Daoy (cell line): ENCODE data around the gene PCTP. TPM values are rescaled to one million over a fixed set of nuclear protein-coding genes. Genes with fewer than 3 reads are reported as not detected.
A peak's percentile ranks its signal among the peaks of the same experiment; 100 is the strongest.

Experiments used
- DNase-seq: peaks from one replicate; pipeline ENCODE4 v3.0.0-alpha.2; 2015; ENCODE audit warnings: low read depth
- total RNA-seq: library from RNA; depleted of rRNA; stranded (reverse); fragments of >200 nt; shearing (Covaris generic); gene quantifications from 2 replicates; pipeline ENCODE4 v1.2.3, GENCODE V29; 2014; rRNA removed

PCTP gene
- 5.9 and 8.1 TPM in 2 replicates for total RNA-seq

DNA sequence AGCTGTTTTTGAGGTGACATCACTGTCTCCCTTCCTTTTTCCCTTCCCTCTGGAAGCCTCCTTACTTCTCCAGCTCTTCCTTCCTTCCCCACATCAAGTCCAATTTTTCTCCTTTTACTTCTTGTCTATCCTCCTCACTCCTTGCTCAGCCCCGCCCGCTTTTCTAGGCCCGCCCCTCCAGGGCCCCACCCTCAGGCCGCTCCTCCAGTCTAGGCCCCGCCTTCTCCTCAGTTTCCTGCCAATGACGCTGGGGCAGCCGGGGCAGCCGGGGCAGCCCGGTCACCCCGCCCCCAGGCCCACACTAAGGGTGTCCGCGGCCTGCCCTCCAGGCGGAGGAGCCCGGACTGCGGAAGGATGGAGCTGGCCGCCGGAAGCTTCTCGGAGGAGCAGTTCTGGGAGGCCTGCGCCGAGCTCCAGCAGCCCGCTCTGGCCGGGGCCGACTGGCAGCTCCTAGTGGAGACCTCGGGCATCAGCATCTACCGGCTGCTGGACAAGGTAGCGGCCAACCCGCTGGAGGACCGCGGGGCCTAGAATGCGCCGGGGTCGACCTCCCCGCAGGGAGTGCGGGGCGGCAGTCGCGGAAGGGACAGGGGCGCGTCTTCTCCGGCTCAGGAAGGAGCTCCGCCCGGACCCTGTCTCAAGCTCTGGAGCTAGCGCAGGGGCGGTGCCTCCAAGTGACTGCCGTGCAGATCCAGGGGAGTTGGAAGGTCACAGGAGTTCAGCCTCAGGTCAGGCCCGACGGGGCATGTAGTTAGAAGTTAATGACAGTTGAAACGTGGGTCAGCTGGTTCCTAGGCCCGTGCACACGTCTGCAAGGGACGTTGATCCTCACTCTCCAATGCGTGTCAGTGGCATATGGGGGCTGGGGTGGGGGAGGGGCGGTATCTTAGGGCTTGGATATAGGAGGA lies at the start of gene PCTP:
TSS of gene PCTP (plus strand) at position 302 of the 908 bp plus-strand sequence. CDS start at position 355, 53 bp downstream.
- DNase-seq = peak; percentile 92

DNA sequence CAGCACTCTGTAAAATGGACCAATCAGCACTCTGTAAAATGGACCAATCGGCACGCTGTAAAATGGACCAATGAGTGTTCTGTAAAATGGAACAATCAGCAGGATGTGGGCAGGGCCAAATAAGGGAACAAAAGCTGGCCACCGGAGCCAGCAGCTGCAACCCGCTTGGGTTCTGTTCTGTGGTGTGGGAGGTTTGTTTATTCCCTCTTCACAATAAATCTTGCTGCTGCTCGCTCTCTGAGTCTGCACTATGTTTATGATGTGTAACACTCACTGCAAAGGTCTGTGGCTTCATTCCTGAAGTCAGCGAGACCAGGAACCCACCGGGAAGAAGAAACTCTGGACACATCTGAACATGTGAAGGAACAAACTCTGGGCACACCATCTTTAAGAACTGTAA lies 48.7 kb upstream of the PCTP start:
- DNase-seq = no peak

DNA sequence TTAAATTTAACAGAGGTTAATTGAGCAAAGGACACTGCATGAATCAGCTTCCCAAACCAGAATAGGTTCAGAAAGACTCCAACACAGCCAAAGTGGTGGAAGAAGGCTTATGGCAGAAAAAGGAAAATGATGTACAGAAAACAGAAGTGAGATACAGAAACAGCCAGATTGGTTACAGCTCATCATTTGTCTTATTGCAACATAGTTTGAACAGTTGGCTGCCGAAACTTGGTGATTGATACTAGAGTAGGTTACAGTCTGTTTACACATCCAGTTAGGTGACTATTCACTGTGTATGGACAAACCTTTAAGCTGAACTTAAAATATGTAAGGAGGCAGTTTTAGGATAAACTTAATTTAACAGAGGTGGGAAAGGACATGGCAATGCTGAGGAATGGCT lies 46.5 kb upstream of the PCTP start:
- no peak for DNase-seq

DNA sequence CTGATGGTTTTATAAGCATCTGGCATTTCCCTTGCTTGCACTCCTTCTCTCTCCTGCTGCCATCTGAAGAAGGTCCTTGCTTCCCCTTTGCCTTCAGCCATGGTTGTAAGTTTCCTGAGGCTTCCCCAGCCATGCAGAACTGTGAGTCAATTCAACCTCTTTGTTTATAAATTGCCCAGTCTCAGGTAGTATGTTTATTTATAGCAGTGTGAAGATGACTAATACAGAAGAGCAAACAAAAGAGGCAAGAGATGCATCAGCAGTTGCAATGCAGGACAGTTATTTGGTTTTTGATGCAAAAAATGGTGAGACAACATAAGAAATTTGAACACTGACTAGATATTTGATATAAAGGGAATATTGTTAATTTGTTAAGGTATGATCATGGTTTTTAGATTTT lies 45.0 kb upstream of the PCTP start:
- no peak for DNase-seq

DNA sequence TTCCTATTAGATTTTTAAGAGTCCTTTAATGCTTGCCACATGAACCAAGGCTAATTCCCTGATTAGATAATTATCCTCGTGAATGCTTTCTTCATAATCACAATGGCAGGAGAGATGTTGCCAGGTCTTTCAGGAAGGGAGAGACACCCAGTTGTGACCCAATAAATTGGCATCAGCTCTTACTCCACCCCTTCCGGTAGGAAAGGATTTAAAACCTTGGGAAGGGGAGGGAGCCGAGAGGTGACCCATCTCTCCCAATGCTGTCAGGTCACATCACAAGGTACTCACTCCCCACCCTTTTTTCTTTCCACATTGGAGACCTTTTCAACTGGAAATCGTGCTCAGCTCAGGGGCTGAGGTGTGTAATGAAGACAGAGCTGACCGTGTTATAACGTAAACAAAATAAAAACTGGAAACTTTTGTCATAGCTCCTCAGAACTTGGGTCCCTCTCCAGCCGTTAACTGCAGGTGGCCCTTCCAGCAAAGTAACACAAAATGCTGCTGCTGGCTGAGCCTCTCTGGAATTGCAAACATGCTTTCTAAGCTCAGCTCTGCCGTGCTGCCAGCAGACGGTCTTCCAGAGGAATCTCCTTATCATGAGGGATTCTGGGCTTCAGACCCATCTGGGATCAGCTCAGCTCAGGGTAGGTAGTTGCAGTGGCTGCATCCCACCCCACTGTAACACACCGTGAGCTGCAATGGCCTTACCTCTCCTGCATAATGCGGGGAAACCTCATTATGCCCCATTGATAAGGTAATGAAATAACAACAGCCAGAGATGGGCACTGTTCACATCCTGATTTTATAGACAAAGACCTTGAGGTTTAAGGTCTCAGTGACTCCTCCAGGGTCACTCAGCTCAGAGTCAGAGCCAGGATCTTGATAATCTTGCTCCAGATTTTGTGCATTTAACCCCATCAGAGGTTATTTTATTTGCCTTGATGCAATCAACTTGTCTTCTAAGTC lies 43.8 kb upstream of the PCTP start:
- DNase-seq = no peak

DNA sequence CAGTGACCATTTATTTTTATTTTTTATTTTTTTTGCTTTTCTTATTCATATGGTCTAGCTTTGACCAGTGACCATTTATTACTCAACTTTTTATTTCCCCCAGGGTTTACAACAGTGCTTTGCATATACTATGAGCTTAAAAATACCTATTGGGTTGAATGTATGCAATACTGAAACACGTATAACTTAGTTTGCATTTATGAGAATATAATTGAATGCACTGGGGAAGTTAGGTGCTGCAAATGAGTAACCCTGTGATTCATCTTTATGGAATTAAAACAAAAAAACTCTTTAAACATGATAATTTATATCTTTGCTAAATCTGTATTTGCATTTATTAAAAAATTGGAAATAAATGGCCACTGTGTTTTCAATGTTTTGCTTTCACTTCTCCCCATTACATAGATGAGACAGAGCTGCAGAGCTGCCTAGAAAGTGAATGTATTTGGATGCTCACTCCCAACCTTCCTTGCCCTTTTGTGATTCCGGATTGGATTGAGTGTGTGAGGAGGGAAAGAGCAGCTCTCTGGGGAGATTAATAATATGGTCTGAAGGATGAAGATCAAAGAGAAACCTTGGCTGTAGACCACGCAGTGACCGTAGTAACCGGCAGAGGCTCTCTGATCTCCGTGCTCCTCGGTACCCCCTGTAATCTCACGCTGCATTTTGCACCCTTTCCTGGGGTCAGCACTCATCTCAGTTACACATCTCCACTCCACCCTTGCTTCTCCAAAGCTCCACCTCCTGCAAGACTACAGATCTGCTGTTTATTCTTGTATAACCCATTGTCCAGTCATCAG lies 42.5 kb upstream of the PCTP start:
- DNase-seq = peak; percentile 2

DNA sequence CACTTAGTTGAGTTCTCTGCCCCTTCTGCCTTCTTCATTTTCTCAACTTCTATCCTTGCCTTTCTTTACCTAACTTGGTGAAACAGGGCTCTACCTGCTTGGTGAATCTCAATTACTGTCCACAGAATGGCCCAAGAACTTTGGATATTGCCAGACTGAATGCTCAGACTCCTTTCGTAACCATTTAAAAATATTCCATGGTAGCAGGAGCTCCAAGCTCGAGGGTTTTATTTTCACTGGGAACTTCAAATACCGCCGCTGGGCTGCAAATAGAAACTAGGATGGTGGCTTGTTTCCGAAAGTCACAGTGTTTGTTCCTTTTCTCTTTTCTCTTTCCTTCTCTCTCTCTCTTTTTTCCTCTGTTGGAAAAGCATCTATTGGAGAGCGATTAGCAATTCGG lies 41.4 kb upstream of the PCTP start:
- no peak for DNase-seq

DNA sequence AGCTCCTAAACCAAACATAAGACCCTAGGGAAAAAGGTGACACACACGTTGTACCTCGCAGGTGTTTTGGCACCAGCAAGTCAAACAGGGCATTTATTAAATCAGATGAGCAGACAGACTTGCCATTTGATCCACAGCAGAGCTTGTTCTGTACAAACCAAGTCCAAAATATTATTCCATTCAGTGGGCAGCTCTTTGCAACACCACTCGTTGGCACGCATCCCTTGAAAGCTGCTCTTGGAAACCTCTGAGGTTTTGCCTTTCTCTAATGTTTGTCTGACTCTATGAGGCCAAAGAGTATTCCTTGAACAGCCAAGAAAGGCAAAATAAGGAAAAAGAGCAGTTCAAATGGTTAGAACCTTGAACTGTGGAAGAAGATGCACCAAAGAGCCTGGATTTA lies 40.9 kb upstream of the PCTP start:
- DNase-seq = no peak

DNA sequence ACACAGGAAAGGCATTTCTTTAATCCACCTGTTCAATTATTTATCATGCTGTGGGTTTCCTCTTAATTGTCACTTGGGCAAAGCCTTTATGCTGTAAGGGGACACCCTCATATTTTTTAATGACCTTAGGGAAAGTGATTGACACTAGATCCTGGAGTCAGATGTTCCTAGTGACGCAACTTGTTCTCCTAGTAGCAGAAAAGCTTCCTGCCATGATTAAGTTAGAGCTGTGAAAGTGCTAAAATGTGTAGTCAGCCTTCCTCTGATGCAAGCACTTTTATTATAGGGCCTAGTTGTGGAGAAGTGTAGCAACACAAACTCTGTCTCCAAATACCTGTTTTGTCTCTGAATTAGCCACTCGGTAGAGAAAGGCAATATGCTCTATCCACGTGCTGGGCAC lies 40.4 kb upstream of the PCTP start:
- no peak for DNase-seq

DNA sequence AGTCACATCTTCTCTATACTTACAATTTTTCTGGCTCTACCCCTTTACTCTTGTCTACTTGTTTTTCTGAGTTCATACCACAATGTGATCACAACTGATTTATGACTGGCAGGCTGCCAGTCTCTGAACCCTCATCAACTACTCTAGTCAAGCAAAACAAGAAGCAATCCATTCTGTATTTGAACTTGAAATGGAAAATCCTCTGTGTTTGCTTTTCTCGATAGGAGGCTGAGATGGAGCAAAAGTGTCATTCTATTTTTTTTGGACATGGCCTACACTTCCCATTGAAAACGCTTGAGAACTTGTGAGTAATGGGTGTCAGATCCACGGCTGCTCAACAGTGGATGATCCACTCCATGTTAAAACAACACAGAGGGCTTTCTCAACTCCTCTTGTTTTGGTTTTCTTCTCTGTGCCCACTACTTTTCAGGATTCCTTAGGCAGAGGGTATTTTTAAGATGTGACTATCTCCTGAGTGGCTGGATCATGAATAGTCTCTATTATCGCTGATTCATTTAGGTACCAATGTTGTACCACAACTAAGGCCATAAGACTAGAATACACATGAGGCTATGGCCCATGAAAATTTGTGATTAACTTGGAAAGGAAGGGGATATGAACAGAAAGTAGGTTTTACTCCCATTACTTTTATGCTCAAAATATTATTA lies 39.9 kb upstream of the PCTP start:
- no peak for DNase-seq

DNA sequence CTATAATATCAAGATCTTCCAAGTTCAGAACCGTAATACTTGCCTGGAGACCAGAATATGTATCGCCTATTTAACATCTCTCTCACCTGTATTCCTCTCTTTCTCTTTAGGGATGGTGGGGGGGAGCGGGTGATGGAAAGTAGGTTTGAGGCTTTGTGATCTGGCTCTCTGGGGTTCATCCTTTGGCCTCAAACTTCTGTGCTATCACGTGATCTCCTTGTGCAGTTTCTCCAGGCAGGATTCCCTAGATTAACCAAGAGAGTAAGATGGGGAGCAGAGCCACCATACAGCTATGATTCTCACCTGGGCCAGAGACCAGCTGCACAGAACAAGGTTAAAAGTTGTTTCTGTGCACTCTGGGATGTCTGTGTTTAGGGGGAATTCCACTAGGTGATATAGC lies 33.4 kb upstream of the PCTP start:
- no peak for DNase-seq

DNA sequence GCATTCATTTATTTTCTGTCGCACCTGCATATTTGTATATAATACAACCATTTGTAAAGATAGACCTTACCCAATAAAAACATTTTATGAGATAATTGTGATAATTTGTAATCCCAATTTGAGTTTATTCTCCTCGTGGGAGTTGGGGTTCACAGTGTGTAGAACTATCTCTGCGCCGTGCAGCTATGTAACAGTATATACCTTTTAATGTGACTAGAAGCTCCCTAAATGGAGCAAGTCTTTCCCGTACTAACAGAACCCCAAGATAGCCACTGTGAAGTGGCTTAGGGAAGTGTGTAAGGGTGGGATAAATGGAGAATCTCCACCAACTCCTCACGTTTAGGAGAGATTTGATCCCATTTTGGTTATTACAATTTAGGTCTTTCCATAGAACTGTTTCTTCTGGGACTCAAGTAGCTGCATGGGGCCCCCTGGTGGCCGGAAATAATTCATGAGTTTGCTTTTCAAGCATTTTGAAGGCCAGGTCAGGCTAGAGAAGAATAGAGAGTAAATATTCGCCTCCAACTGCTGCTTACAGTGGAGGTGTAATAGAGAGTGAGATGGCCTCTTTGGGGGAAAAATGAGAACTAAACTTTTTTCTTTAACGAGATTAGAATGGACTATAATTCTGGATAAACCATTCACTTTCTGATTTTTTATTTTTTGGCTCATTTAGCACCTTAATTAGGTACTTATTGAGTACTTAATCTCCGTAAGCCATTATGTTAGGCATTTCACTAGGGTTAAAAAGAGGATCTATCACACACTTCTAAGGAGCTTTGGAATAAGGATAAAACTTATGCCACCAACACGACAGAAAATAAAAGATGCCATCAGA lies 32.7 kb upstream of the PCTP start:
- peak; percentile 33 for DNase-seq

DNA sequence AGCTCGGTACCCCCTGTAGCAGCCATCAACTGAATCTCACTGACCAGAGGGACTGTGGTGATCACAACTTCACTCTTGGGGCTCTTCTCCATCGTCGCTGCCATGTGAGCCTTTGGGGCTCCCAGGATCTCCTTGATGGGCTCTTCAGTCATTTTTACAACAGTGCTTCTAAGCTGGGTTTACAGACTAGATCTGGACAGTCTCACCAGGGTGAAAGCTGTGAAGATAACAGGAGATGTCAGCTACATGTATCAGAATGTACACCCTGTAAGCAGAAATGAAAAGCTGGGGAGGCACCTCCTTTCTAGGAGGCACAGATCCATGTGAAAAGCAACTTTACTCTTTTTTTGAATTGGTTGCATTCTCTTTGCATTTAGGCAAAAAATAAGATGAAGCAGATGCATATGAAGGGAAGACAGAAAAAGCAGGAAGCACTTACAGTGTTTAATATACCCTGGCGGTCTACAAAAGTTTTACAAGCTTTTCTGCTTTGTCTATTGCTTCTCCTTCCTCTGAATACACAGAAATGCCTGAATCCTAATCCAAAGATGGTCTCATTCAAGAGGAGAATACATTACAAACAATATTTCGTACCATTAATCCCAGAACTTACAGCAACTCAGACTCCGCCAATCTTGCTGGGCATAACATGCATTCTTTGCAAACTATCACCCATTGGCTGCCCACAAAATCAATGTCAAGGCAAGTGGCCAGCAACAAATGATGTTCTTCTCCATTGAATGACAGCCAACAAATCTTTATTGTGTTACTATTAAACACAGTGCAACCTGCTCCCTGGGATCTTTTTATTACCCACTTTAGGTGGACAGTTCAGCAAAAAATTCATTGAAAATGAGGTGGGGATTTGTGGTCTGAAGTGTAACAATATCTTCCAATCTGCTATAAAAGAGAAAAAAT lies 29.7 kb upstream of the PCTP start:
- no peak for DNase-seq

DNA sequence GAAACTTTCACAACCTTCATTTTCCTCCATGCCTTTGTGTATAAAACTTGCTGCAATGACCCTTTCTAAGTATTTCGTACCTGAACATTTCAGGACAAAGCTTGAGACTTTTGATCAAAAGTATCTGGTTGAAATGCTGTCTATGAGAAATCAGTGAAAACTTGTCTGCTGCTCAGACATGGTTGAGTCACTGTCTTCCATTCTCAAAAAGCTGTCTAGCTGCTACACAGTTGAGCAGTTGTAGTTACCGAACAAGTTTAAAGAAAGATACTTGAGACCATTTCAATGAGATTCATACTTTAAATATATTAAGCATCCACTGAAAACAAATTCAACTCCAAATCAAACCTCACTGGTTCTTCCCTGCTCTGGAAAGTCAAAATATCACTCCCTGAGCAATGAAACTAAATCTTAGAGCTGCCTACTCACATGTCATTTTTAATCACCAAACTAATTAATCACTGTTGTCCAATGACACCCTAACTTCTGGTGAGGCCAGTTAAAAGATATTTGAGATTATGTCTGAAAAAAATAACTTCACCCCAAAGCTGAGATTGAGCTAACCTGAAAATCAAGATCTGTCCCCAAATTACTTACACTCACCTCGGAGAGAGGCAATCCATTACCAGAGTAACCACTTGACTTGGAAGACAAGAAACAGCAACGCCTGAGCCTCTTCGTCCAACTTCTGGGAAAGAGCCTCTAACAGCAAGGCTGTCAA lies 28.7 kb upstream of the PCTP start:
- DNase-seq = no peak

DNA sequence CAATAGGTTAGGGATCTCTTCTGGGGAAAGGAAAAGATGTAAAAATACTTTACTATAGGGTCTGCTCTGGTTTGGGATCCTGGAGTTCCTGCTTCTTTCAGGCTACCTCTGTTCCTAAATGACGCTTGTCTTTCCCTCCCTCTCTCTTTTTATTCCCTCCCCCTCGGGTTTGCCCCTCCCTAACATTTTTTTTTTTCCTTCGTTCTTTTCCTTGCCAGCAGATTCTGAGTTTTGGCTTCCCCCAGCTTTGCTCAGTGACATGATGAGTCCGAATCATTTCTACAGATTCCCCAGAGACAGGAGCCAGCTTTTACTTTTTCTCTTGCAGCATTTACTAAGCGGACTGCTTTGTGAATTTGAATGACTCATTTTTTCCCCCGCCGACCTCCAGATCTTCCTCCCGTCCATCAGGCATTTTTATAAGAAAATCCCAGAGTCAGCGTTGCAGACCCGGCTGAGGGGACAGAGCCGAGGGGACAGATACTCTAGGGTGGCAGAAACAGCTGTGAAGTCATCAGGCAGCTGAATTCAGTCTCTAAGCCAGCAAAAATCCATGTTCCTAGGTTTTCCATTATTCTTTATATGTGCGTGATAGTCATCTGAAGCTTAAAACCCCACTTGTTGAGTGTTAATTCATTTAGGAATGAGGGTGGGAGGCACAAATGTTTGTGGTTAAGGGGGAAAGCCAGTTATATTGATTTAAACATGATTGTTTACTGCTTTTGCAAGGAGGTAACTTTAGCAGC lies 27.9 kb upstream of the PCTP start, which contains the start of gene TMEM100:
TSS of gene TMEM100 (minus strand) at position 123 of the 746 bp plus-strand sequence. CDS start 1,794 bp downstream, outside the sequence.
- DNase-seq = peak; percentile 19

DNA sequence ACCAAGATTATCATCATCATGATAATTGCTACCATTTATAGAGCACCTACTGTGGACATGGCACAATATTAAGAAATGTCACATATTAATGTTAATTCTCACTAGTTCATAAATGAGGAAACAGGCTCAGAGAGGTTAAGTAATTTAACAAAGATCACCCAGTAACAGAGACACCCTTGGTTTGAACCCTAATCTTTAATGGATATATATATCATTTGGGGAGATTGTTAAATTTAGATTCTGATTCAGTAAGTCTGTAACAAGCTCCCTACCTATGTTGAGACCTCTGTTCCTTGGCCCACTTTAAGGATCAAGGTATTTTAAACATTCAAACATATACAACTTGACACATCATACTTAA lies 27.4 kb upstream of the PCTP start:
- no peak for DNase-seq

DNA sequence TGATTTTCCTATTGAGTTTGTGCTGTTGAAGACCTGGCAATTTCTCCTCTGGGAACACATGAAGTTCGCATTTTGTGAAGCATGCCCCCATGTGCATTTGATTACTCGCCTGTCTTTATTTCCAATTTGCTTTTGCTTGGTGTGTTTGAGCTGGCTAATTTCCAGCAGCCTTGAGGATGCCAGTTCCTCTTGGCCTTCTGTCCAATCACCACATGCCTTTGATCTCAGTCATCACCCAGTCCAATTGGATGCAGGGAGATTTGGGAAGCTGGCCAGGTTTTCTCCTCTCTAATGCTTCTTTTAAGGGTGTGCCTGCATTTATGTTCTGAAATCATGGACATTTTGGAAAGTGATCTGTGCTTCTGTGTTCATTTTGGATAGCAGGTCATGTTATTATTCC lies 24.4 kb upstream of the PCTP start:
- DNase-seq = peak; percentile 65

DNA sequence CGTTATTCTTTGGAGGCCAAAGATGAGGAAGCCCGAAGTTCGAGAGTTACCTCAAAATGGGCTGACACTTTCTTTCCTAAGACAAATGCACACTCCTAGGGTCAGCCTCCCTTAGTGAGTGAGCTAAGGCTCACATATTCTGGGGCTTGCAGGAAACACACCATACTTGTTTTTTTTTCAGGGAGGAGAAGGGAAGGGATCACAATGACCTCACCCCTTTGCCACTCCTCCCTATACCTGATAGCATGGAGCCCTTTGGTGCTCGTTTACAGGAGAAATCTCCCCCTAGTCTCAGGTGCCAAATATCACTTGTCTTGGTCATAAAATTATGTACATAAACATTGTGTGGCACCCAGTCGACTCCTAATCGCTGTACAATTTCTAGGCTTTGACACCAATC lies 23.6 kb upstream of the PCTP start:
- DNase-seq = no peak
